GM19099 (cell line): ENCODE data around the gene GRIN1.

Experiments used
- POLR2A ChIP-seq: IDR thresholded peaks from 3 replicates; pipeline ENCODE4 v1.6.1; 2011; ENCODE audit warnings: low read depth; ENCODE audit not compliant: insufficient read length; ENCODE audit errors: extremely low read depth

The GRIN1 gene

GRCh38 chr9:137184881-137185660, 46.1 kb downstream of the GRIN1 start:
- TF ChIP-seq POLR2A = no peak

DNA sequence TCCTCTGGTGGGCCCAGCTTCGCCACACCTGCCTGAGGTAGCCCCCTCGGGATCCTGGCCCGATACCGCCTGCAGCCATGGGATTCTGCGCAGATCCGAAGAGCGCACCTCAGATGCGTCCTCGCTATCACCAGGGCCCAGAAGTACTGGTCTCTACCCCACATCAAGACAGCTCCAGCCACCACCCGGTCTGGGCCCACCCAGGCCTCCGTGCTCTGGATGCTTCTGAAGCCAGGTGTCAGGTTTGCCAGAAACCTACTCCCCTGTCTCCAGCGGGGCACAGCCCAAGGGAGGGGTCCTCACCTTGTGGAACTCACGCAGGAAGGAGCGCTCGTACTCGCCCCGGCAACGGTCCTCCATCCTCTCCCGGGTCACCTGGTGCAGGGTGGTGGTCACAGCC, 47.0 kb downstream of the GRIN1 start:
- no peak for TF ChIP-seq POLR2A

DNA sequence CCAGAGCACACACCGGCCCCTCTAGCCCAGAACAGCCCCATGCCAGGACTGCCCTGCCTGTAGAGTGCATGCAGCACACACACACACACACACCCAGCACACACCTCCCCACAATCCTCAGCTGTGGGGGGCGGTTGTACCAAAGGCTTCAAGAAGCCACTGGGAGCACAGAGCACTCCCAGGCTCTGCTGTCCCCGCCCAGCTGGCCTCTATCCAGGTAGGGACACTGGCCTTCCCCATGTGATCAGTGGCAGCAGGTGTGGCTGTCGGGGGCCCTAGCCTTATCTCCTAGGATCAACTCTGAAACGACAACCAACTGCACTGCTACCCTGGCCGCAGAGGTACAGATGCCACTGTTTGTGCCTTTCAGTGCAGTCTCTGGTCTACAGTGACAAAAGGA, 47.4 kb downstream of the GRIN1 start:
- TF ChIP-seq POLR2A = no peak

- TF ChIP-seq POLR2A = no peak
These were observed 48.4 kb downstream of the GRIN1 start for GRCh38 chr9:137187386-137187785.

GRCh38 chr9:137188086-137188489, 49.1 kb downstream of the GRIN1 start:
- no peak for TF ChIP-seq POLR2A

GRCh38 chr9:137188490-137189296, 49.7 kb downstream of the GRIN1 start, which contains the start of the genes ANAPC2 and SSNA1:
ANAPC2 (minus strand) TSS chr9:137188560; CDS start chr9:137188532, 28 bp downstream.
SSNA1 (plus strand) TSS chr9:137188676; CDS start chr9:137188727, 51 bp downstream.
- peak; percentile 93 for TF ChIP-seq POLR2A

GRCh38 chr9:137189297-137190295, 50.6 kb downstream of the GRIN1 start:
- TF ChIP-seq POLR2A = no peak

DNA sequence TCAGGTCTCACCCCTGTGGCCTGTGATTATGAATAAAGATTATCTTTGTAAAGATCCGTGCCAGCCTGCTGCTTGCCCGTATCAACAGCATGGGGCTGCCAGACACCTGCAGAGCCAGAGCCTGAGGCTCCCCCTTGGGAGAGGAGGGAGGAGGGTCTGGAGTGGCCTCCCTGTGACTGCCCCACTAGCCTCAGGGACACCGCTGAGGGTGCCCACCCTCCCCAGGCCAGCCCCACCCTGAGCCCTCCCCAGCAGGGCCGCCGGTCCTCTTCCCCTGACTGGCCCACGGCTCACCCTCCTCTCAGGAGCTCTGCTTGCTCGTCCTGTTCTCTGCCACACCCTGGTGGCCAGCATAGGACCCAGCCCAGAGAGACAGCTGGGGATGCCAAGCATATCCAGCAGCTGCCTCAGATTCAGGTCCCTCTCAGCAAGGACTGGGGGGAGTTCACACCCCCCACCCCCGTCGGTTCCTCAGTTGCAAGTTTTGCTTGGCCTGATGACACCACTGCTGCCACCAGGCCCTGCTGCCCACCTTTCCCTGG, 51.4 kb downstream of the GRIN1 start:
- TF ChIP-seq POLR2A = no peak

GRCh38 chr9:137191245-137191644, 52.3 kb downstream of the GRIN1 start:
- TF ChIP-seq POLR2A = no peak

- no peak for TF ChIP-seq POLR2A
These were observed 52.9 kb downstream of the GRIN1 start for GRCh38 chr9:137191691-137192447.

- TF ChIP-seq POLR2A = no peak
These were observed 53.5 kb downstream of the GRIN1 start for GRCh38 chr9:137192448-137192780.

GRCh38 chr9:137192859-137193258, 53.9 kb downstream of the GRIN1 start:
- no peak for TF ChIP-seq POLR2A

DNA sequence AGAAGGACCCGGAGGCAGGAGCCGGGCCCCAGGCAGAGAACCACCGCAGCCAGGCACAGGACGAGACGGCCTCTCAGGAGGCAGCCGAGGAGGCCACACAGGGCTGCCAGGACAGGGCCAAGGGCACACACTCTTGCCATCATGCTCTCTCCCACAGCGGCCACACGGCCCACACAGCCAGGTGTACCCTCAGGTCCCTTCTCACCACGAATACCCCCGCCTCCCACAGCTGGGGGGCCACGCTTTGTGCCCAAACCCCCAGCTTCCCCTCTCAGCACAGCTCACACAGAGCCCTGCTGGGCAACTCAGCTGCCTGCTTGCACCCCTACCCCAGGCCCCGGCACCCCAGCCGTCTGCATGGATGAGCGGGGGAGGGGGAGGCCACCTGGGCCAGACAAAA, 54.8 kb downstream of the GRIN1 start:
- TF ChIP-seq POLR2A = no peak

GRCh38 chr9:137194388-137194787, 55.4 kb downstream of the GRIN1 start:
- no peak for TF ChIP-seq POLR2A
